ENCODE data around the gene DNAJB8. TPM values are rescaled to one million over a fixed set of nuclear protein-coding genes. Genes with fewer than 3 reads are reported as not detected.

The DNAJB8 gene
- total RNA-seq, 4 donors from 2014 or later = not detected

- Histone ChIP-seq H3K4me3 (peak overlapping the region in 2 of 4 donors; percentile 23 to 40), H3K4me1 (peaks cover 0 to 17% (median 6%) of the 10 kb centered on the region in 4 donors), H3K27me3 (peaks cover 0 to 73% of the 10 kb centered on the region in 2 donors), H3K36me3 (no peaks in the 10 kb centered on the region), H3K27ac (no peak overlapping the region), H3K9me3 (no peaks in the 10 kb centered on the region)
- TF ChIP-seq POLR2A (IDR thresholded peaks at IDR 0.05) (no peak), EP300 (IDR thresholded peaks at IDR 0.05) (no peak), CTCF (IDR thresholded peaks at IDR 0.05) (no peak)
- DNase-seq (ENCODE audit: low spot score in 2 of 2) = no peak
- 5 to 17% methylated on average over 26 to 38 of the region's 43 CpGs for WGBS, 2 donors
Observed at GRCh38 chr3:128432301-128432970, 34.3 kb downstream of the DNAJB8 start.

- Histone ChIP-seq H3K9me3 (no peaks in the 10 kb centered on the region), H3K4me3 (no peak overlapping the region), H3K27ac (no peak overlapping the region), H3K36me3 (no peaks in the 10 kb centered on the region), H3K4me1 (peaks cover 0 to 17% (median 6%) of the 10 kb centered on the region in 4 donors), H3K27me3 (peaks cover 0 to 79% of the 10 kb centered on the region in 2 donors)
- WGBS, 2 donors = 65% methylated on average over 13 of the region's 13 CpGs
- TF ChIP-seq CTCF (IDR thresholded peaks at IDR 0.05) = no peak
- no peak for TF ChIP-seq EP300 (IDR thresholded peaks at IDR 0.05)
- TF ChIP-seq POLR2A (IDR thresholded peaks at IDR 0.05) = no peak
- DNase-seq (ENCODE audit: low spot score in 2 of 2) = no peak
Observed at GRCh38 chr3:128431803-128432300, 34.8 kb downstream of the DNAJB8 start.

GRCh38 chr3:128430731-128431130, 36.0 kb downstream of the DNAJB8 start:
- no peaks in the 10 kb centered on the region for H3K9me3 ChIP-seq
- H3K36me3 ChIP-seq = no peaks in the 10 kb centered on the region
- DNase-seq (ENCODE audit: low spot score in 2 of 2) = no peak
- H3K4me3 ChIP-seq = no peak overlapping the region
- no peak overlapping the region for H3K27ac ChIP-seq
- no peak for TF ChIP-seq CTCF (IDR thresholded peaks at IDR 0.05)
- no peak for TF ChIP-seq EP300 (IDR thresholded peaks at IDR 0.05)
- TF ChIP-seq POLR2A (IDR thresholded peaks at IDR 0.05) = no peak
- WGBS, 2 donors = 63 to 67% methylated on average over 8 of the region's 8 CpGs
- H3K27me3 ChIP-seq = peaks cover 0 to 82% of the 10 kb centered on the region in 2 donors
- H3K4me1 ChIP-seq = peaks cover 0 to 26% (median 9%) of the 10 kb centered on the region in 4 donors

- H3K9me3 ChIP-seq = no peaks in the 10 kb centered on the region
- H3K27ac ChIP-seq = no peak overlapping the region
- DNase-seq (ENCODE audit: low spot score in 2 of 2) = no peak
- H3K4me3 ChIP-seq = no peak overlapping the region
- H3K4me1 ChIP-seq = peaks cover 0 to 26% (median 9%) of the 10 kb centered on the region in 4 donors
- TF ChIP-seq POLR2A (IDR thresholded peaks at IDR 0.05) = no peak
- TF ChIP-seq CTCF (IDR thresholded peaks at IDR 0.05) = no peak
- TF ChIP-seq EP300 (IDR thresholded peaks at IDR 0.05) = no peak
- no peaks in the 10 kb centered on the region for H3K36me3 ChIP-seq
- 69 to 70% methylated on average over 8 of the region's 10 CpGs for WGBS, 2 donors
- H3K27me3 ChIP-seq = peaks cover 0 to 78% of the 10 kb centered on the region in 2 donors
Observed at GRCh38 chr3:128430301-128430700, 36.4 kb downstream of the DNAJB8 start.

- H3K4me1 ChIP-seq = peaks cover 0 to 26% (median 9%) of the 10 kb centered on the region in 4 donors
- no peak overlapping the region for H3K27ac ChIP-seq
- H3K9me3 ChIP-seq = no peaks in the 10 kb centered on the region
- no peak for TF ChIP-seq CTCF (IDR thresholded peaks at IDR 0.05)
- no peak for TF ChIP-seq POLR2A (IDR thresholded peaks at IDR 0.05)
- TF ChIP-seq EP300 (IDR thresholded peaks at IDR 0.05) = no peak
- DNase-seq (ENCODE audit: low spot score in 2 of 2) = no peak
- H3K36me3 ChIP-seq = no peaks in the 10 kb centered on the region
- WGBS, 2 donors = 86 to 95% methylated on average over 5 to 8 of the region's 8 CpGs
- H3K27me3 ChIP-seq = peaks cover 0 to 74% of the 10 kb centered on the region in 2 donors
- no peak overlapping the region for H3K4me3 ChIP-seq
Observed at GRCh38 chr3:128429751-128430150, 36.9 kb downstream of the DNAJB8 start.
